Adrenal gland (tissue), 5 donors: Measurements from ENCODE around the gene KCNMA1.

Experiments
- CTCF ChIP-seq, 6 experiments: fragments of 450-650 bp in 4 of 6; fragments of 200-600 bp in 2 of 6; sonication (generic) in 1 of 6; IDR thresholded peaks; 1 replicate in 5 of 6; 2 replicates in 1 of 6; pipeline versions ENCODE4 v1.5.1 to v1.8.0; 2016 to 2021; ENCODE audit warnings: antibody characterized with exemption in 6 of 6, mild to moderate bottlenecking in 2 of 6, moderate library complexity in 1 of 6
- POLR2A ChIP-seq, 2 donors: fragments of 450-650 bp; IDR thresholded peaks; one replicate each; pipeline ENCODE4 v1.6.1; 2017; ENCODE audit warnings: antibody characterized with exemption in 2 of 2, mild to moderate bottlenecking in 2 of 2, moderate library complexity in 1 of 2
- donor health status: DM: no; HTN: no; CAD: no.

GRCh38 chr10:77383861-77384553, 253.6 kb downstream of the KCNMA1 start:
- TF ChIP-seq CTCF (IDR thresholded peaks at IDR 0.05) (no peak), POLR2A (IDR thresholded peaks at IDR 0.05) (no peak)
